Astrocyte of the spinal cord (primary cell): ENCODE data around the gene YTHDF1.

ENCODE experiments used
- DNase-seq: peaks from one replicate; pipeline ENCODE4 v3.0.0; 2011; ENCODE audit warnings: low read depth, low spot score
- H3K4me3 ChIP-seq: 2 replicates; pipeline ENCODE4 v1.5.1; 2011; ENCODE audit warnings: low read depth, mild to moderate bottlenecking, low read length, moderate library complexity
- in situ Hi-C: cut with HindIII; loops from 2 replicates; pipeline ENCODE4 v1.10.0; 2017; ENCODE audit warnings: low sequenced_read_pairs
- TF ChIP-seq, protein P1 (sequence below): IDR thresholded peaks from 2 replicates; pipeline ENCODE4 v1.5.1; 2012; ENCODE audit warnings: low read depth, mild to moderate bottlenecking, low read length, inconsistent platforms

YTHDF1 gene

DNA sequence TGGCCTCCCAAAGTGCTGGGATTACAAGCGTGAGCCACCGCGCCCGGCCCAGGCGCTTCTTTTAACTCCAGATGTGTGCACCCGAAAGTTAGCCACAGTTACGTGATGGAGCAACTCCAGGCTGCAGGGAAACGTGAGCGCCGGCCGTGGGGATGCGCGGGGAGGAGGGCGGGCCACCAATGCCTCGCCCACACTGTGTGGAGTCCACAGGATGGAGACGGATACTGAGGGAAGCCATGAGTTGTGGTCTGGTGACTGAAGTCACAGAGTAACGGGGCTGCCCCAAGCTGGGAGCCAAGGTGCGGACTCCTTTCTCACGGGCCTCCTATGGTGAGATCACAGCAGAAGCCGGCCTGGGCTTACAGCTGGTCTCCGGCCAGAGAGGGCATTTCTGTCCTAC is 23.2 kb downstream of the YTHDF1 start:
- DNase-seq = no peak
- TF ChIP-seq, protein P1, sequence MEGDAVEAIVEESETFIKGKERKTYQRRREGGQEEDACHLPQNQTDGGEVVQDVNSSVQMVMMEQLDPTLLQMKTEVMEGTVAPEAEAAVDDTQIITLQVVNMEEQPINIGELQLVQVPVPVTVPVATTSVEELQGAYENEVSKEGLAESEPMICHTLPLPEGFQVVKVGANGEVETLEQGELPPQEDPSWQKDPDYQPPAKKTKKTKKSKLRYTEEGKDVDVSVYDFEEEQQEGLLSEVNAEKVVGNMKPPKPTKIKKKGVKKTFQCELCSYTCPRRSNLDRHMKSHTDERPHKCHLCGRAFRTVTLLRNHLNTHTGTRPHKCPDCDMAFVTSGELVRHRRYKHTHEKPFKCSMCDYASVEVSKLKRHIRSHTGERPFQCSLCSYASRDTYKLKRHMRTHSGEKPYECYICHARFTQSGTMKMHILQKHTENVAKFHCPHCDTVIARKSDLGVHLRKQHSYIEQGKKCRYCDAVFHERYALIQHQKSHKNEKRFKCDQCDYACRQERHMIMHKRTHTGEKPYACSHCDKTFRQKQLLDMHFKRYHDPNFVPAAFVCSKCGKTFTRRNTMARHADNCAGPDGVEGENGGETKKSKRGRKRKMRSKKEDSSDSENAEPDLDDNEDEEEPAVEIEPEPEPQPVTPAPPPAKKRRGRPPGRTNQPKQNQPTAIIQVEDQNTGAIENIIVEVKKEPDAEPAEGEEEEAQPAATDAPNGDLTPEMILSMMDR = no peak
- in situ Hi-C loops = no loop called here
- no peak overlapping the region for H3K4me3 ChIP-seq

DNA sequence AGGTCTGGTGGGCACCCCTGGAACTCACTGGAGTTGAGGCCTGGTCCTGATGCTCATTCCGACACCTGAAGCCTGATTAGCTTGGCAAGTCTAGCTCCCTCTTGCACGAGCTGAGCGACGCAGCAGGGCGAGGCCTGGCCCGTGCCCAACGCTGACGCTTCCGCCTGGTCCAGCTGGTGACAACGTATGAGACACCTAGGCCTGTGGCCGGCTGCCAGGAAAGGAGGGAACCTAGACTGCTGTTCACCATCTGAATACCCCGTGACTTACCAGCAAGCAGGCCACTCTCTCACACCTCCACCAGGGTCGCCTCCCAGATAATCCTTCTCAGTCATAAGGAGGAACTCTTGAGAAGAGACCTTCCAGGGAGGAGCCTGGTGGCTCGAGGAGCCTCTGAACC is 24.5 kb downstream of the YTHDF1 start:
- in situ Hi-C loops = no loop called here
- no peak overlapping the region for H3K4me3 ChIP-seq
- DNase-seq = no peak
- TF ChIP-seq, protein P1 = no peak

- TF ChIP-seq, protein P1 = no peak
- H3K4me3 ChIP-seq = no peak overlapping the region
- no peak for DNase-seq
- in situ Hi-C loops = no loop called here
Observed at GRCh38 chr20:63190828-63191227, 25.1 kb downstream of the YTHDF1 start.

- TF ChIP-seq, protein P1 = no peak
- no peak for DNase-seq
- in situ Hi-C loops = no loop called here
- H3K4me3 ChIP-seq = no peak overlapping the region
Observed at GRCh38 chr20:63189846-63190559, 25.9 kb downstream of the YTHDF1 start.

DNA sequence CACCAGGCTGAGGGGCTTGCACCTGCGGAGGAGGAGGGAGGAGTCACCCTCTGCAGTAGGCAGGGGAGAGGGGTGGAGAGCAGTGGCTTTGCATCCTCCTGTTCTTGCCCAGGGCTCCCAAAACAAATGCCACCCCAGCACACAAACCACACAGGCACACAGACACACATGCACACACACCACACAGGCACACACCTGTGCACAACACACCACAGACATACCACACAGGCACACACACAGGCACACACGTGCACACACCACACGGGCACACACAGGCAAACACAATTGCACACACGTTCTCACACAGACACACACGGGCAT is 26.6 kb downstream of the YTHDF1 start:
- in situ Hi-C loops = no loop called here
- DNase-seq = no peak
- TF ChIP-seq, protein P1 = no peak
- H3K4me3 ChIP-seq = no peak overlapping the region

DNA sequence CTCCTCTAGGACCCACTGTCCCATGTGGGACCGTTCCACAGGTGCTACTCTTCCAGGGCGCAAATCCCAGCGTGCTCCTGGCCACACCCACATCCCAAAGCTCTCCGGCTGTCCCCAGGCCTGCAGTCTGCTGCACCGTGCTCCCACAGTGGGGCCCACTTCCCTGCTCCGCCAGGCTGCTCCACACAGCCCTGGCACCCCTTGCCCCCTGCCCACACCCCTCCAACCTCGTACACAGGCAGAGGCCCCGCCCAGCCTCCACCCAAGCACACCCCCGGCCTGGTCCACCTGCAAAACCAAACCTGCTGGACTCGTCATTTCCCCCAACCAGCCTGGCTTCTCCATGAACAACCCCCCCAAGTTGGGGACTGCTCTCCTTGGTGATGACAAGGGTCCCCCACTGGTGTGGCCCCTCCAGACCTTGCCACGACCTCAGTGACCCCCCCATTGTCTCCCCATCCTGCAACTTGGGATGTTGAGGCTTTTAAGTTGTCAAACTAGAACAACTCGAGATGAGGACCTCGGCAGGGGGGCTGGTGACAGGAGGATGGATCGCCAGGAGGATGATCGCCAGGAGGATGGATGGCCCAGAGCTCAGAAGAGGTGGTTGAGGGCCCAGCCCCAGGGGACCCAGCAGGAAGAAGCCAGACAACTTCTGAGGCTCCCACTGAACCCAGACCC is 27.1 kb downstream of the YTHDF1 start:
- in situ Hi-C loops = no loop called here
- no peak for DNase-seq
- H3K4me3 ChIP-seq = no peak overlapping the region
- TF ChIP-seq, protein P1 = no peak

- no peak overlapping the region for H3K4me3 ChIP-seq
- DNase-seq = no peak
- TF ChIP-seq, protein P1 = no peak
- in situ Hi-C loops = no loop called here
Observed at GRCh38 chr20:63188159-63188442, 27.8 kb downstream of the YTHDF1 start.
